Measurements from ENCODE around the gene RAB11FIP3. TPM values are rescaled to one million over a fixed set of nuclear protein-coding genes. Genes with fewer than 3 reads are reported as not detected.

The RAB11FIP3 gene
- total RNA-seq, 1 experiment from 2014 or later = 12.8 TPM

- H3K4me1 ChIP-seq (ENCODE audit: control insufficient read depth in 1 of 2, insufficient read depth in 2 of 2, low read length in 2 of 2) = no peaks in the 10 kb centered on the region
- H3K4me3 ChIP-seq (replicated peaks in 1 of 2; ENCODE audit: low read depth in 1 of 2, low read length in 2 of 2) = no peak overlapping the region
- RAD21 ChIA-PET (ENCODE audit: low non-redundant PET in 1 of 2, low total read pairs in 2 of 2, uncharacterized antibody in 2 of 2, unreplicated experiment in 2 of 2) = no interaction called here
- intact Hi-C loops (cut with micrococcal nuclease) = no loop called here
- no peak for ATAC-seq
- no peak overlapping the region for H3K27ac ChIP-seq (ENCODE audit: low read depth, low read length)
- H3K36me3 ChIP-seq (ENCODE audit: control insufficient read depth in 1 of 2, insufficient read depth in 2 of 2, low read length in 2 of 2) = no peaks in the 10 kb centered on the region
- CTCF ChIA-PET = no interaction called here
- no peak for DNase-seq (ENCODE audit: low read depth, low spot score)
- H3K27me3 ChIP-seq (ENCODE audit: insufficient read depth, low read length) = no peaks in the 10 kb centered on the region
- no peaks in the 10 kb centered on the region for H3K9me3 ChIP-seq (ENCODE audit: control insufficient read depth in 1 of 2, insufficient read depth in 1 of 2, low read depth in 1 of 2, low read length in 2 of 2)
- H2AFZ ChIP-seq (ENCODE audit: low read depth, low read length, poor library complexity, severe bottlenecking) = no peak overlapping the region
- no peaks in the 10 kb centered on the region for H3K79me2 ChIP-seq (ENCODE audit: insufficient read depth, low read length)
- no peaks in the 10 kb centered on the region for H4K20me1 ChIP-seq (ENCODE audit: insufficient read depth)
- H3K9ac ChIP-seq (ENCODE audit: low read length) = no peak overlapping the region
- no TSS peak for BruUV-seq (replicated peaks)
- no peak overlapping the region for H3K4me2 ChIP-seq (ENCODE audit: low read length)
- POLR2A ChIA-PET = no interaction called here
- no peaks in the 10 kb centered on the region for H3K9me2 ChIP-seq (ENCODE audit: insufficient read depth)
- no peak for TF ChIP-seq POLR2A (IDR thresholded peaks at IDR 0.05; ENCODE audit: borderline replicate concordance, extremely low read depth, insufficient read depth, insufficient read length)
- TF ChIP-seq REST (IDR thresholded peaks at IDR 0.05; ENCODE audit: low read depth) = no peak
- TF ChIP-seq ZNF274 (IDR thresholded peaks at IDR 0.05; ENCODE audit: low read depth, low read length) = no peak
- TF ChIP-seq CEBPB (IDR thresholded peaks at IDR 0.05; ENCODE audit: low read depth) = no peak
- TF ChIP-seq MAX (IDR thresholded peaks at IDR 0.05) = no peak
- no peak for TF ChIP-seq SP1 (IDR thresholded peaks at IDR 0.05; ENCODE audit: low read depth)
- no peak for TF ChIP-seq TCF7L2 (IDR thresholded peaks at IDR 0.05; ENCODE audit: borderline replicate concordance, extremely low read depth, insufficient read depth, insufficient read length)
Observed at GRCh38 chr16:507996-508395, 82.5 kb downstream of the RAB11FIP3 start.
